ENCODE measurements around the gene ZNF507. TPM values are rescaled to one million over a fixed set of nuclear protein-coding genes. Genes with fewer than 3 reads are reported as not detected.

ZNF507 gene
- total and polyA plus RNA-seq, 9 of the 15 experiments (the other 6 are each of a cell fraction or from before 2014, with no cell fraction given), result 2.9 to 25.0 (median 10.4) TPM

GRCh38 chr19:32333227-32333626 lies 12.2 kb upstream of the ZNF507 start:
- no TSS peak for BruUV-seq (replicated peaks)
- no peak overlapping the region for H3K4me2 ChIP-seq (ENCODE audit: insufficient read depth, low read length)
- no peak overlapping the region for H3K9ac ChIP-seq (ENCODE audit: insufficient read depth in 1 of 2, low read depth in 2 of 2, low read length in 2 of 2)
- ChIA-PET POLR2A (interaction anchor here (1.4 kb wide), 1 partner anchor 188 kb away, joined by 3 read pairs; no protein-coding TSS in a partner anchor), CTCF (ENCODE audit: low intra/inter-chr PET ratio) (no interaction called here)
- intact Hi-C loops (cut with micrococcal nuclease) (no loop called here), in situ Hi-C loops (cut with MboI) (no loop called here)
- no peaks in the 10 kb centered on the region for H3K4me1 ChIP-seq (replicated peaks in 1 of 2; ENCODE audit: control insufficient read depth in 2 of 2, insufficient read depth in 2 of 2, low read length in 2 of 2)
- WGBS (ENCODE audit: insufficient coverage, low coverage, missing lambda C conversion rate), result 3% methylated on average over 5 of the region's 5 CpGs
- H3K27me3 ChIP-seq (ENCODE audit: control insufficient read depth in 2 of 2, insufficient read depth in 2 of 2, low read length in 2 of 2), result peaks cover 12 to 32% of the 10 kb centered on the region in 2 experiments; a peak in 4 of 5 replicates
- no peaks in the 10 kb centered on the region for H3K9me3 ChIP-seq (replicated peaks; ENCODE audit: control insufficient read depth, insufficient read depth, low read depth, low read length)
- no peak overlapping the region for H3K27ac ChIP-seq (ENCODE audit: extremely low read depth, low read depth, low read length)
- no peak for ATAC-seq
- no peak overlapping the region for H2AFZ ChIP-seq (ENCODE audit: low read depth, low read length)
- DNase-seq (ENCODE audit: extremely low read depth in 1 of 4, low spot score in 3 of 4), result no peak
- no peak overlapping the region for H3K4me3 ChIP-seq
- no peaks in the 10 kb centered on the region; the same call in 1 of the 2 replicates for H4K20me1 ChIP-seq (replicated peaks; ENCODE audit: control insufficient read depth, insufficient read depth, low read length)
- no peak for FAIRE-seq
- no peaks in the 10 kb centered on the region for H3K9me1 ChIP-seq (ENCODE audit: control insufficient read depth, insufficient read depth, low read length)
- H3K36me3 ChIP-seq (ENCODE audit: control insufficient read depth, insufficient read depth, low read length), result no peaks in the 10 kb centered on the region
- H3K79me2 ChIP-seq (ENCODE audit: control insufficient read depth, insufficient read depth, low read length), result no peaks in the 10 kb centered on the region
- TF ChIP-seq CAMTA2 (CRISPR knock-in tag; conservative IDR thresholded peaks at IDR 0.05) (no peak), HMGXB4 (CRISPR knock-in tag; IDR thresholded peaks at IDR 0.05) (no peak), HMGN3 (IDR thresholded peaks at IDR 0.05; ENCODE audit: borderline replicate concordance, extremely low read depth, insufficient read length, low read depth, low read length) (no peak), DDX20 (tag; IDR thresholded peaks at IDR 0.05; ENCODE audit: low read depth) (no peak), USF1 (CRISPR knock-in tag; IDR thresholded peaks at IDR 0.05) (no peak), HES1 (IDR thresholded peaks at IDR 0.05; ENCODE audit: low read depth) (no peak), ZNF785 (CRISPR knock-in tag; IDR thresholded peaks at IDR 0.05) (no peak), GTF2F1 (IDR thresholded peaks at IDR 0.05; ENCODE audit: low read depth, low read length) (no peak), ZBTB43 (CRISPR knock-in tag; IDR thresholded peaks at IDR 0.05) (no peak), CUX1 (CRISPR knock-in tag; IDR thresholded peaks at IDR 0.05) (no peak), TOE1 (IDR thresholded peaks at IDR 0.05; ENCODE audit: borderline replicate concordance) (peak; percentile 43; the same call in 1 of the 2 replicates), TOE1 (CRISPR knock-in tag; IDR thresholded peaks at IDR 0.05; ENCODE audit: borderline replicate concordance, low read depth) (no peak)
